Panc1 (cell line): Measurements from ENCODE around the gene CPA5. TPM values are rescaled to one million over a fixed set of nuclear protein-coding genes. Genes with fewer than 3 reads are reported as not detected.

Source experiments
- ATAC-seq: fragments of 200-7000 bp; cut with Tn5 transposase; 2 replicates; pipeline ENCODE4 v1.9.1; 2020; ENCODE audit warnings: mild to moderate bottlenecking, moderate library complexity
- BruUV-seq: library from RNA; stranded (reverse); fragments of 400-500 nt; replicated peaks from 2 replicates; lab custom pipeline; 2021; lab: Mats Ljungman, UMichigan
- CTCF ChIA-PET: fragments of 300-600 bp; sonication (Branson Sonifier 250); formaldehyde crosslinking; loops from one replicate; lab custom pipeline; 2022; ENCODE audit warnings: antibody characterized with exemption; lab: Charles Lee
- POLR2A ChIA-PET: fragments of 300-600 bp; sonication (Branson Sonifier 250); formaldehyde crosslinking; loops from one replicate; lab custom pipeline; 2022; ENCODE audit warnings: antibody characterized with exemption; lab: Charles Lee
- DNase-seq: peaks from one replicate; pipeline ENCODE4 v3.0.0-alpha.2; 2010; ENCODE audit warnings: low read depth, low spot score
- H3K27ac ChIP-seq: 2 replicates; pipeline ENCODE4 v1.5.1; 2011; ENCODE audit warnings: mild to moderate bottlenecking, low read length, inconsistent platforms
- H3K27me3 ChIP-seq: fragments of 200-500 bp; sonication (Bioruptor generic); 2 replicates; pipeline ENCODE4 v1.6.0; 2014; ENCODE audit warnings: low read length, inconsistent platforms; ENCODE audit not compliant: control insufficient read depth, insufficient read depth
- H3K36me3 ChIP-seq: fragments of 200-500 bp; sonication (Bioruptor generic); 2 replicates; pipeline ENCODE4 v1.5.1; 2014; ENCODE audit warnings: inconsistent platforms, mild to moderate bottlenecking, low read length, moderate library complexity; ENCODE audit not compliant: control insufficient read depth, insufficient read depth
- H3K4me1 ChIP-seq: 2 replicates; pipeline ENCODE4 v1.5.1; 2011; ENCODE audit warnings: inconsistent platforms, mild to moderate bottlenecking, low read length, moderate library complexity; ENCODE audit not compliant: control insufficient read depth, insufficient read depth
- H3K4me3 ChIP-seq, 2 experiments: 2 replicates each; pipeline ENCODE4 v1.5.1; 2011 to 2012; ENCODE audit warnings: low read depth in 2 of 2, low read length in 2 of 2, mild to moderate bottlenecking in 2 of 2, inconsistent platforms in 1 of 2, moderate library complexity in 1 of 2
- H3K9me3 ChIP-seq: fragments of 200-500 bp; sonication (Bioruptor generic); 2 replicates; pipeline ENCODE4 v1.5.1; 2014; ENCODE audit warnings: low read depth, mild to moderate bottlenecking, inconsistent platforms, low read length, moderate library complexity; ENCODE audit not compliant: control insufficient read depth, insufficient read depth
- CTCF ChIP-seq: fragments of 450-650 bp; IDR thresholded peaks from 2 replicates; pipeline ENCODE4 v1.5.1; 2017; ENCODE audit warnings: mild to moderate bottlenecking
- POLR2AphosphoS5 ChIP-seq: IDR thresholded peaks from 2 replicates; pipeline ENCODE4 v1.6.1; 2012; ENCODE audit warnings: mild to moderate bottlenecking, low read depth, low read length, moderate library complexity
- REST ChIP-seq, 2 experiments: IDR thresholded peaks; 2 replicates each; pipeline ENCODE4 v1.6.1; 2011 to 2012; ENCODE audit warnings: low read depth in 2 of 2, control low read depth in 1 of 2, low read length in 1 of 2, mild to moderate bottlenecking in 1 of 2, moderate library complexity in 1 of 2; ENCODE audit not compliant: insufficient read depth in 1 of 2
- SIN3A ChIP-seq: IDR thresholded peaks from 2 replicates; pipeline ENCODE4 v1.6.1; 2012; ENCODE audit warnings: low read depth, mild to moderate bottlenecking, low read length, moderate library complexity, borderline replicate concordance; ENCODE audit not compliant: insufficient read depth
- TCF7L2 ChIP-seq: IDR thresholded peaks from 2 replicates; pipeline ENCODE4 v1.6.1; 2011; ENCODE audit warnings: mild to moderate bottlenecking, low read depth, low read length, inconsistent platforms
- in situ Hi-C: cut with HindIII; loops from 2 replicates; pipeline ENCODE4 v1.10.0; 2016; ENCODE audit warnings: low sequenced_read_pairs, low pct_unique_long_range_greater_than_20kb
- intact Hi-C: fragments of 100-400 bp; cut with micrococcal nuclease; formaldehyde crosslinking; loops from one replicate; pipeline ENCODE4 v1.10.0; 2022; ENCODE audit not compliant: unreplicated experiment
- total RNA-seq: library from RNA; stranded (reverse); gene quantifications from one replicate; pipeline ENCODE4 v1.2.1, GENCODE V29; 2021; ENCODE audit not compliant: unreplicated experiment

The CPA5 gene
- total RNA-seq, 1 experiment from 2014 or later = not detected

GRCh38 chr7:130381468-130382312 lies 37.1 kb downstream of the CPA5 start:
- Histone ChIP-seq H3K36me3 (no peaks in the 10 kb centered on the region), H3K9me3 (no peaks in the 10 kb centered on the region), H3K27ac (no peak overlapping the region), H3K4me3 (no peak overlapping the region), H3K27me3 (no peaks in the 10 kb centered on the region), H3K4me1 (no peaks in the 10 kb centered on the region)
- CTCF ChIA-PET = no interaction called here
- POLR2A ChIA-PET = no interaction called here
- no TSS peak for BruUV-seq
- ATAC-seq (no peak), DNase-seq (no peak)
- TF ChIP-seq TCF7L2 (no peak), REST (IDR thresholded peaks at IDR 0.05; ENCODE audit: insufficient read depth in 1 of 2, low read depth in 2 of 2, low read length in 1 of 2) (no peak), SIN3A (no peak), POLR2AphosphoS5 (no peak), CTCF (no peak; the same call in 1 of the 2 replicates)
- intact Hi-C loops = loop anchor here (10.0 kb wide), 1 partner anchor 307 kb away; the partner anchor contains the start of gene KLHDC10
- in situ Hi-C loops = no loop called here

- no peak for TF ChIP-seq TCF7L2
- TF ChIP-seq CTCF = no peak
- no peak for TF ChIP-seq SIN3A
- TF ChIP-seq REST (IDR thresholded peaks at IDR 0.05; ENCODE audit: insufficient read depth in 1 of 2, low read depth in 2 of 2, low read length in 1 of 2) = no peak
- no peak for TF ChIP-seq POLR2AphosphoS5
- no peak for DNase-seq
- no peaks in the 10 kb centered on the region for H3K27me3 ChIP-seq
- H3K36me3 ChIP-seq = no peaks in the 10 kb centered on the region
- BruUV-seq = no TSS peak
- no peak overlapping the region for H3K4me3 ChIP-seq
- no peak overlapping the region for H3K27ac ChIP-seq
- POLR2A ChIA-PET = no interaction called here
- ATAC-seq = no peak
- H3K4me1 ChIP-seq = no peaks in the 10 kb centered on the region
- H3K9me3 ChIP-seq = no peaks in the 10 kb centered on the region
- CTCF ChIA-PET = no interaction called here
- intact Hi-C loops (loop anchor here (10.0 kb wide), 1 partner anchor 309 kb away; the partner anchor contains the start of gene KLHDC10), in situ Hi-C loops (no loop called here)
These were observed 38.8 kb downstream of the CPA5 start for GRCh38 chr7:130383187-130383980.
